ENCODE results near the gene SNX30. TPM values are rescaled to one million over a fixed set of nuclear protein-coding genes. Genes with fewer than 3 reads are reported as not detected.
A peak's percentile ranks its signal among the peaks of the same experiment; 100 is the strongest.

SNX30 gene
- total RNA-seq, 2 experiments from 2014 or later, result 13.5 to 19.8 TPM

DNA sequence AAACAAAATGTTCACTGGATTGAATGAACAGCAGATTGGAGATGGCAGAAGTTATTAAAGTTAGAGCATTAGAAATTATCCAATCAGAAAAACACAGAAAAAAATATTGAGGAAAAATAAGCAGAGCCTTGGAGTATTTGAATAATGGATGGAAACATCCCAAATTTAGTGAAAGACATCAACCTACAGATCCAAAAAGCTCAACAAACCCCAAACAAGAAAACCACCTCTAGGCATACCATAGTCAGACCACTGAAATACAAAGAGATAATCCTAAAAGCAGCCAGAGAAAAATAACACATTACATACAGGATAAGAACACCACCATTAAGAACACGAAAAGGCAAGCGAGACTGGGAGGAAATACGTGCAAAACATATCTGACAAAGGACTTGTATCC, 37.9 kb upstream of the SNX30 start:
- TF ChIP-seq EZH2phosphoT487 (IDR thresholded peaks at IDR 0.05; ENCODE audit: borderline replicate concordance, low read depth, low read length) (no peak), CTCF (conservative IDR thresholded peaks at IDR 0.05; ENCODE audit: low read length) (no peak)
- H3K27ac ChIP-seq (ENCODE audit: low read depth, low read length, poor library complexity, severe bottlenecking), result no peak overlapping the region
- H3K4me2 ChIP-seq (ENCODE audit: low read length), result no peak overlapping the region
- no peak overlapping the region for H2AFZ ChIP-seq (ENCODE audit: low read length)
- peaks cover 4% of the 10 kb centered on the region; the same call in 1 of the 2 replicates for H3K9me3 ChIP-seq (ENCODE audit: low read length)
- H4K20me1 ChIP-seq (ENCODE audit: insufficient read depth, low read length), result peaks cover 3% of the 10 kb centered on the region; the same call in 1 of the 2 replicates
- ChIA-PET CTCF (ENCODE audit: unreplicated experiment) (no interaction called here), POLR2A (interaction anchor here (0.6 kb wide), 1 partner anchor 24 kb away, joined by 3 read pairs; no protein-coding TSS in a partner anchor)
- intact Hi-C loops (cut with micrococcal nuclease; ENCODE audit: unreplicated experiment), result loop anchor here (10.0 kb wide), 1 partner anchor 818 kb away; the partner anchor contains the start of gene UGCG
- no peak overlapping the region for H3K4me3 ChIP-seq (ENCODE audit: low read depth, low read length, poor library complexity, severe bottlenecking)
- H3K9me2 ChIP-seq (ENCODE audit: insufficient read depth, low read length), result no peaks in the 10 kb centered on the region
- peaks cover 10% of the 10 kb centered on the region for H3K4me1 ChIP-seq (ENCODE audit: insufficient read depth, low read length, poor library complexity, severe bottlenecking)
- DNase-seq (ENCODE audit: low spot score), result no peak
- peaks cover 90% of the 10 kb centered on the region for H3K79me2 ChIP-seq (ENCODE audit: insufficient read depth, low read depth, low read length)
- BruUV-seq (replicated peaks), result no TSS peak
- peaks cover 61% of the 10 kb centered on the region for H3K36me3 ChIP-seq (ENCODE audit: insufficient read depth, low read length)

- TSS peak; percentile 90 for BruUV-seq (replicated peaks)
- H3K4me3 ChIP-seq (ENCODE audit: low read depth, low read length, poor library complexity, severe bottlenecking), result peak within 1 kb of the TSS; percentile 86
These were observed 32.8 kb upstream of the SNX30 start, which contains the start of gene INIP for GRCh38 chr9:112717661-112718331. TSS of gene INIP (minus strand) at chr9:112718117. CDS start at chr9:112716485, 1,632 bp downstream.

More at GRCh38 chr9:112717661-112718331, 32.8 kb upstream of the SNX30 start, which contains the start of gene INIP:
- TF ChIP-seq EZH2phosphoT487 (IDR thresholded peaks at IDR 0.05; ENCODE audit: borderline replicate concordance, low read depth, low read length) (no peak), CTCF (conservative IDR thresholded peaks at IDR 0.05; ENCODE audit: low read length) (peak; percentile 59)
- Histone ChIP-seq H3K79me2 (ENCODE audit: insufficient read depth, low read depth, low read length) (peaks cover 45% of the 10 kb centered on the region), H3K4me2 (ENCODE audit: low read length) (peak within 1 kb of the TSS; percentile 84), H3K36me3 (ENCODE audit: insufficient read depth, low read length) (peaks cover 23% of the 10 kb centered on the region), H4K20me1 (ENCODE audit: insufficient read depth, low read length) (no peaks in the 10 kb centered on the region), H3K9me3 (ENCODE audit: low read length) (no peaks in the 10 kb centered on the region; the same call in 1 of the 2 replicates), H3K4me1 (ENCODE audit: insufficient read depth, low read length, poor library complexity, severe bottlenecking) (peaks cover 16% of the 10 kb centered on the region), H3K9me2 (ENCODE audit: insufficient read depth, low read length) (no peaks in the 10 kb centered on the region), H3K27ac (ENCODE audit: low read depth, low read length, poor library complexity, severe bottlenecking) (peak within 1 kb of the TSS; percentile 83), H2AFZ (ENCODE audit: low read length) (peak within 1 kb of the TSS; percentile 70; the same call in 1 of the 2 replicates)
- intact Hi-C loops (cut with micrococcal nuclease; ENCODE audit: unreplicated experiment), result loop anchor here (1.0 to 10.0 kb wide), 7 partner anchors 34 to 823 kb away; partner anchors contain the start of genes HSDL2, KIAA1958, PTBP3 and UGCG
- ChIA-PET CTCF (ENCODE audit: unreplicated experiment) (interaction anchor here (0.6 to 2.1 kb wide), 4 partner anchors 11 to 231 kb away, joined by 3 to 6 read pairs (median 4); partner anchors contain the start of gene KIAA1958), POLR2A (interaction anchor here (0.6 to 3.4 kb wide), 23 partner anchors 9 to 1472 kb away, joined by 3 to 30 read pairs (median 4); partner anchors contain the start of genes HSDL2 and SNX30)
- DNase-seq (ENCODE audit: low spot score), result peak; percentile 99
